GM12872 (cell line): ENCODE results near the gene CKS1B.

ENCODE experiments used
- TF ChIP-seq, protein P1 (sequence below): IDR thresholded peaks from 3 replicates; pipeline ENCODE4 v1.5.1; 2011; ENCODE audit warnings: low read depth, mild to moderate bottlenecking, low read length, moderate library complexity; ENCODE audit not compliant: insufficient read depth

CKS1B gene

DNA sequence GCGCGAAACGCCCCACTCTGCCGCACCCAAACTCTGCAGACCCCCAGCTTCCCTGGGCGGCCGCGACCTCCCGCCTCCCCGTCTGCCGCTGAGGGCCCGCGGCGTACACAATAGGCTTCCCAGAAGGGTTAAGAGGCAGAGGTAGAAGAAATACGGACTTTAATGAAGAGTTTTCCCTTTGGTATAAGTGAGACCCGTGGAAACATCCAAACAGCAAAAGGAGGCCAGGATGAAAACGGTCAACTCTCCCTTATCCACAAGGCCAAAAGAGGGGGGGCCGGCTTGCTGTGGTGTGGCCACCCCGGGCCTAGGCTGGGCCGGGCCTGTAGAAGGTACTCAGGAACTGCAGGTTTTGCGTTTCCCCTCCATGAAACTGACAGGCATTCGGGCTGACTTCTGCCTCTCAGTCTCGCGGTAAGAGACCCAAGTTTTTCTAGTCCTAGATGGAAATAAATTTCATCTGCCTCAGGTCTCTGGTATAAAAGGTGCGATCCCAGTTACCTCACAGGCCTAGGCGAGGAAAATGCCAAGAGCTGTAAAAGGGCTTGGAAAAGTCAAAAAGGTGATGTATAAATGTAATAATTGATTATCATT lies 12.2 kb upstream of the CKS1B start:
- TF ChIP-seq, protein P1, sequence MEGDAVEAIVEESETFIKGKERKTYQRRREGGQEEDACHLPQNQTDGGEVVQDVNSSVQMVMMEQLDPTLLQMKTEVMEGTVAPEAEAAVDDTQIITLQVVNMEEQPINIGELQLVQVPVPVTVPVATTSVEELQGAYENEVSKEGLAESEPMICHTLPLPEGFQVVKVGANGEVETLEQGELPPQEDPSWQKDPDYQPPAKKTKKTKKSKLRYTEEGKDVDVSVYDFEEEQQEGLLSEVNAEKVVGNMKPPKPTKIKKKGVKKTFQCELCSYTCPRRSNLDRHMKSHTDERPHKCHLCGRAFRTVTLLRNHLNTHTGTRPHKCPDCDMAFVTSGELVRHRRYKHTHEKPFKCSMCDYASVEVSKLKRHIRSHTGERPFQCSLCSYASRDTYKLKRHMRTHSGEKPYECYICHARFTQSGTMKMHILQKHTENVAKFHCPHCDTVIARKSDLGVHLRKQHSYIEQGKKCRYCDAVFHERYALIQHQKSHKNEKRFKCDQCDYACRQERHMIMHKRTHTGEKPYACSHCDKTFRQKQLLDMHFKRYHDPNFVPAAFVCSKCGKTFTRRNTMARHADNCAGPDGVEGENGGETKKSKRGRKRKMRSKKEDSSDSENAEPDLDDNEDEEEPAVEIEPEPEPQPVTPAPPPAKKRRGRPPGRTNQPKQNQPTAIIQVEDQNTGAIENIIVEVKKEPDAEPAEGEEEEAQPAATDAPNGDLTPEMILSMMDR: no peak

DNA sequence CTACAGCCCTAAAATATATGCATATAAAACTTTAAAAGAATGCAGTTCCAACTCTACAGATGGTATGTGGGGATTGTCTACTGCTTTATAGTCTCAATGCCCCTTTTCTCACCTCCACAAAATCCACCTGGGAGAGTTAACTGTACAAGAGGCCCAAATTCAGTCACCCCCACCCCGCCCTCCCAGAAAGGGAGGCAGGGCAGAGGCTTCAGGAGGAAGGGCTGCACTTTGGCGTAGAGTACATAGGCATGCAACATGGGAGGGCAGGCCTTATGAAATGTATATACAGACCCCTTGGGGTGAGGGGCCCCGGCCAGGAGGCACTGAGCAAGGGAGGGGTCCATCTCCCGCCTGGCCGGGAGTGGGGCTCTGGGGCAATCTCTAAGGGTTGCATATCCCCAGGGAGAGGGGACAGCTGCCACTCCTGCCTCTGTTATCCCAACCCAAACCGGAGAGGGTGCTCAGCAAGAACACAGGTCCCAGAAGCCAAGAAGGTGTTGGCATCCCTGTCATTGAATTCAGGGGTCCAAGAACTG lies 11.6 kb upstream of the CKS1B start:
- TF ChIP-seq, protein P1: no peak

DNA sequence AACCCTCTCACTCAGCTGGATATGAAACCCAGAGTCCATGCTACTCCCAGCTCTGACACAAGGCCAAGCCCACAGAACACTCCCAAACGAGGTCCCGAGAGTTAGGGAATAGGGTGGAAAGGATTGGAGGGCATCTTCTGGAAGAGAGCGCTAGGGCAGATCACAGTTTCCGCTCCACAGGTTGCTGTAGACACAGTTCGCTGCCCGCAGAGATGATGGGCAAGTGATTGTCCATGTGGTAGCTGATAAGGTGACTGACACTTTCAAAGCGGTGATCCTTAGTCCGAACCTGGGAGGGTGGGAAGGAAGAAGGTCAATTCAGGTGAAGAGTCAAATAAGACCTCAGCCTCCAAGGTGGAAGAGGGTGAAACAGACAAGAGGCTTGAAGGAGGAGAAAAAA lies 10.8 kb upstream of the CKS1B start:
- TF ChIP-seq, protein P1: no peak

- TF ChIP-seq, protein P1: no peak
These were observed 10.1 kb upstream of the CKS1B start for GRCh38 chr1:154964359-154964758.

- TF ChIP-seq, protein P1: no peak
These were observed 8.4 kb upstream of the CKS1B start for GRCh38 chr1:154966111-154966510.

DNA sequence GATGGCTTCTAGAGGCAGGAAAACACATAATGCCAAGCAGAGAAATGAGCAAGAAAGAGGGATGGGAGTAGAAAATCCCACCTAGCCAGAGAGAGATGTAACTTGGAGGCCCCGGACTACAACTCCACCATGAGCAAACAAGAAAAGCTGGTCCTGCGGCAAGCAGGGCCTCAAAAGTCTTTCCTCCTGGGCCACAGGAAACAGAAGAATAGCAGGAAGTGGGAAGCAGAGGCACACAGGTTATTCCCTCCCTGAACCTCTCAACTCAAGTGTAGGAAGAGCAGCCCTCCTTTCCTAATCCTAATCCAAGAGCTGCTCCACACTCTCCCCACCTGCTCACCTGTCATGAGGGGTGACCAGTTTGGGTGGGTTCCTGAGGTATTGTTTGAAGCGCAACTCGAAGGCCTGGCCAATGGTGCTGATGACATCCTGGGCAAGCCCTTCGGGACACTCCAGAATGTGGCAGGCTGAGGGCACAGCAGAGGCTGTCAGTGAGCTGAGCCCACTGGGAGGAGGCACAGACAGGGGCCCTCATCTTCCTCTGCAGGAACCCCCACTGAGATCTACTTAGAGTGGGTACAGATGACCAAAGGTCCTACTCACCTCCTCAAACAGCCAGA lies 7.0 kb upstream of the CKS1B start:
- TF ChIP-seq, protein P1: no peak

DNA sequence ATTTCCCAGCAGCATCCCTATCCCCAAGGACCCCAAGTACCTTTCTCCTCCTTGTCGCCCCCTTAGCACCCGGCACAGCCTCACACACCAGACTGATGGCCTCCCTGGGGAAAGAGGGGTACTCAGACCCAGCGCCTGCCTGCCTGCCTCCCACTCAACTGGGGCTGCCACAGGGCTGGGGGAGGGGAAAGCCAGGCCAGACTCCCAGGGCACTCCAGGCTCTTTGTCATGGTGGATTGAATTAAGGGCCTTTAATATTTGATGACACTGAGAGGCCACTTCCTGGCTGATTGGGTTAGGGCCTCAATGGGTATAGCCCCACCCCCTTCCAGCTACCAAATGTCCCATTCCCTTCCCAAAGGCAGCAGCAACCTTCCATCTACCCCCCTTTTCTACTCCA lies 5.8 kb upstream of the CKS1B start:
- TF ChIP-seq, protein P1: no peak
